BLaER1 treated with 17β-estradiol and CSF1 and Interleukin-3, amounts not matched to agents 10 nM and 100 nM (cell line): ENCODE measurements around the gene HOMER2.
"Not testable (repeated sequence)": the region's sequence is repeated elsewhere in the genome, so short reads cannot be mapped to it uniquely, and the experiment has no call there.

ENCODE experiments used
- H3K27ac ChIP-seq, 11 experiments: shearing (Covaris generic); formaldehyde crosslinking; 2 replicates each; pipeline ENCODE4 v1.8.1; 2022
- H3K27me3 ChIP-seq, 11 experiments: shearing (Covaris generic); formaldehyde crosslinking; 2 replicates each; pipeline ENCODE4 v1.8.1; 2022
- H3K36me3 ChIP-seq, 11 experiments: shearing (Covaris generic); formaldehyde crosslinking; 2 replicates each; pipeline ENCODE4 v1.8.1; 2022
- H3K4me1 ChIP-seq, 10 experiments: shearing (Covaris generic); formaldehyde crosslinking; 2 replicates each; pipeline ENCODE4 v1.8.1; 2022
- H3K4me2 ChIP-seq, 11 experiments: shearing (Covaris generic); formaldehyde crosslinking; 2 replicates each; pipeline ENCODE4 v1.8.1; 2022
- H3K4me3 ChIP-seq, 10 experiments: shearing (Covaris generic); formaldehyde crosslinking; 2 replicates each; pipeline ENCODE4 v1.8.1; 2022
- H3K9ac ChIP-seq, 11 experiments: shearing (Covaris generic); formaldehyde crosslinking; 2 replicates each; pipeline ENCODE4 v1.8.1; 2022
- H3K9me3 ChIP-seq, 11 experiments: shearing (Covaris generic); formaldehyde crosslinking; replicated peaks in 1 of 11; 2 replicates each; pipeline ENCODE4 v1.8.1; 2022
- H4K20me1 ChIP-seq, 11 experiments: shearing (Covaris generic); formaldehyde crosslinking; 2 replicates each; pipeline ENCODE4 v1.8.1; 2022
- Cebpa-rat ChIP-seq, 11 experiments: shearing (Covaris generic); IDR thresholded peaks; 2 replicates each; pipeline ENCODE4 v1.8.1; 2022

HOMER2 gene

GRCh38 chr15:82952158-82953081 lies at the start of gene HOMER2:
Gene HOMER2 (minus strand): TSS chr15:82952720. CDS start chr15:82952535, 185 bp downstream.
- Histone ChIP-seq H3K4me3 (peak within 1 kb of the TSS; percentile 67 to 78 (median 68)), H3K4me2 (peak within 1 kb of the TSS; percentile 93 to 100 (median 99)), H3K4me1 (peaks cover 24 to 35% (median 29%) of the 10 kb centered on the region in 10 experiments), H4K20me1 (peaks cover 0 to 20% (median 10%) of the 10 kb centered on the region in 11 experiments; a peak in 8 of 22 replicates), H3K36me3 (no peaks in the 10 kb centered on the region), H3K27me3 (peaks cover 47 to 60% (median 54%) of the 10 kb centered on the region in 11 experiments), H3K27ac (peak within 1 kb of the TSS in 10 of 11 experiments; percentile 13 to 80 (median 70); a peak in 19 of 22 replicates), H3K9me3 (no peaks in the 10 kb centered on the region), H3K9ac (peak within 1 kb of the TSS; percentile 67 to 86 (median 76))
- TF ChIP-seq Cebpa-rat (IDR thresholded peaks at IDR 0.05), result no peak

- Histone ChIP-seq H3K4me3 (peak overlapping the region in 1 of 10 experiments; percentile 37; a peak in 4 of 20 replicates), H3K36me3 (peaks cover 11 to 29% (median 18%) of the 10 kb centered on the region in 11 experiments; a peak in 21 of 22 replicates), H3K9ac (peak overlapping the region in 6 of 11 experiments; percentile 62 to 74 (median 68); a peak in 8 of 22 replicates), H3K4me2 (peak overlapping the region in 4 of 11 experiments; percentile 57 to 82 (median 65); a peak in 7 of 22 replicates)
- H3K9me3 ChIP-seq, H3K27ac ChIP-seq, H4K20me1 ChIP-seq, H3K27me3 ChIP-seq, H3K4me1 ChIP-seq: not testable (repeated sequence)
These were observed 48.1 kb upstream of the HOMER2 start for GRCh38 chr15:83000672-83001031.

GRCh38 chr15:82999905-83000671 lies 47.6 kb upstream of the HOMER2 start:
- peak overlapping the region; percentile 37 to 74 (median 65); a peak in 21 of 22 replicates for H3K9ac ChIP-seq
- no peak for TF ChIP-seq Cebpa-rat (IDR thresholded peaks at IDR 0.05)
- no peaks in the 10 kb centered on the region for H3K27me3 ChIP-seq
- H3K4me2 ChIP-seq, result peak overlapping the region; percentile 52 to 88 (median 66)
- H3K36me3 ChIP-seq, result peaks cover 5 to 24% (median 12%) of the 10 kb centered on the region in 11 experiments; a peak in 21 of 22 replicates
- H3K4me1 ChIP-seq, result peaks cover 0 to 7% (median 5%) of the 10 kb centered on the region in 10 experiments; a peak in 14 of 20 replicates
- H3K9me3 ChIP-seq, result no peaks in the 10 kb centered on the region
- H3K4me3 ChIP-seq, result peak overlapping the region in 7 of 10 experiments; percentile 23 to 52 (median 33); a peak in 8 of 20 replicates
- H4K20me1 ChIP-seq, result peaks cover 0 to 3% (median 0%) of the 10 kb centered on the region in 11 experiments; a peak in 2 of 22 replicates
- peak overlapping the region in 7 of 11 experiments; percentile 11 to 57 (median 27); a peak in 10 of 22 replicates for H3K27ac ChIP-seq

GRCh38 chr15:82999426-82999825 lies 46.9 kb upstream of the HOMER2 start:
- Histone ChIP-seq H3K4me1 (peaks cover 0 to 7% (median 5%) of the 10 kb centered on the region in 10 experiments; a peak in 14 of 20 replicates), H3K27ac (no peak overlapping the region), H3K4me2 (no peak overlapping the region), H3K4me3 (no peak overlapping the region), H3K9me3 (no peaks in the 10 kb centered on the region), H3K9ac (no peak overlapping the region), H4K20me1 (peaks cover 0 to 3% (median 0%) of the 10 kb centered on the region in 11 experiments; a peak in 2 of 22 replicates), H3K27me3 (no peaks in the 10 kb centered on the region), H3K36me3 (peaks cover 0 to 18% (median 6%) of the 10 kb centered on the region in 11 experiments; a peak in 10 of 22 replicates)
- no peak for TF ChIP-seq Cebpa-rat (IDR thresholded peaks at IDR 0.05)

- TF ChIP-seq Cebpa-rat (IDR thresholded peaks at IDR 0.05), result no peak
- peaks cover 0 to 2% (median 0%) of the 10 kb centered on the region in 11 experiments; a peak in 1 of 22 replicates for H4K20me1 ChIP-seq
- no peak overlapping the region for H3K4me2 ChIP-seq
- peaks cover 0 to 7% (median 5%) of the 10 kb centered on the region in 10 experiments; a peak in 14 of 20 replicates for H3K4me1 ChIP-seq
- no peak overlapping the region for H3K4me3 ChIP-seq
- peaks cover 9 to 25% (median 14%) of the 10 kb centered on the region in 11 experiments; a peak in 19 of 22 replicates for H3K36me3 ChIP-seq
- no peak overlapping the region for H3K27ac ChIP-seq
- H3K9ac ChIP-seq, result no peak overlapping the region
- no peaks in the 10 kb centered on the region for H3K27me3 ChIP-seq
- no peaks in the 10 kb centered on the region for H3K9me3 ChIP-seq
These were observed 43.4 kb upstream of the HOMER2 start for GRCh38 chr15:82995938-82996337.

GRCh38 chr15:82995076-82995475 lies 42.6 kb upstream of the HOMER2 start:
- Histone ChIP-seq H4K20me1 (peaks cover 0 to 4% (median 0%) of the 10 kb centered on the region in 11 experiments; a peak in 1 of 22 replicates), H3K4me3 (no peak overlapping the region), H3K4me2 (no peak overlapping the region), H3K27ac (no peak overlapping the region), H3K9me3 (no peaks in the 10 kb centered on the region), H3K9ac (no peak overlapping the region), H3K27me3 (no peaks in the 10 kb centered on the region), H3K4me1 (peaks cover 0 to 4% (median 3%) of the 10 kb centered on the region in 10 experiments; a peak in 13 of 20 replicates), H3K36me3 (peaks cover 15 to 31% (median 18%) of the 10 kb centered on the region in 11 experiments; a peak in 19 of 22 replicates)
- no peak for TF ChIP-seq Cebpa-rat (IDR thresholded peaks at IDR 0.05)

- Histone ChIP-seq H3K27ac (no peak overlapping the region), H3K4me1 (0 out of 20 replicates have a peak, but pooled peaks cover 0 to under 1% (median 0%) of the 10 kb centered on the region in 10 experiments), H4K20me1 (peaks cover 0 to 4% (median 0%) of the 10 kb centered on the region in 11 experiments; a peak in 1 of 22 replicates), H3K36me3 (peaks cover 29 to 48% (median 32%) of the 10 kb centered on the region in 11 experiments), H3K4me3 (no peak overlapping the region), H3K27me3 (no peaks in the 10 kb centered on the region), H3K9ac (no peak overlapping the region), H3K4me2 (no peak overlapping the region), H3K9me3 (no peaks in the 10 kb centered on the region)
- no peak for TF ChIP-seq Cebpa-rat (IDR thresholded peaks at IDR 0.05)
These were observed 40.6 kb upstream of the HOMER2 start for GRCh38 chr15:82993144-82993543.

- Histone ChIP-seq H3K27ac (no peak overlapping the region), H3K4me1 (peaks cover under 1 to 7% (median 2%) of the 10 kb centered on the region in 10 experiments; a peak in 11 of 20 replicates), H3K27me3 (no peaks in the 10 kb centered on the region), H3K4me2 (no peak overlapping the region), H3K4me3 (no peak overlapping the region), H3K9me3 (no peaks in the 10 kb centered on the region), H3K9ac (no peak overlapping the region), H3K36me3 (peaks cover 34 to 55% (median 38%) of the 10 kb centered on the region in 11 experiments), H4K20me1 (peaks cover 0 to 4% (median 0%) of the 10 kb centered on the region in 11 experiments; a peak in 1 of 22 replicates)
- no peak for TF ChIP-seq Cebpa-rat (IDR thresholded peaks at IDR 0.05)
These were observed 40.0 kb upstream of the HOMER2 start for GRCh38 chr15:82992436-82992998.
